Mammary epithelial cell (primary cell): ENCODE data around the gene FYN.

ENCODE experiments used
- CTCF ChIP-seq, 2 donors: IDR thresholded peaks in 1 of 2; conservative IDR thresholded peaks in 1 of 2; 2 replicates each; pipeline ENCODE4 v1.5.1; 2011 to 2012; ENCODE audit warnings: inconsistent platforms in 2 of 2, low read length in 2 of 2, mild to moderate bottlenecking in 2 of 2, control low read depth in 1 of 2, low read depth in 1 of 2; ENCODE audit not compliant: insufficient read depth in 1 of 2; ENCODE audit errors: extremely low read depth in 1 of 2
- EZH2 ChIP-seq: IDR thresholded peaks from 2 replicates; pipeline ENCODE4 v1.6.1; 2012; ENCODE audit warnings: low read length, inconsistent platforms, borderline replicate concordance

DNA sequence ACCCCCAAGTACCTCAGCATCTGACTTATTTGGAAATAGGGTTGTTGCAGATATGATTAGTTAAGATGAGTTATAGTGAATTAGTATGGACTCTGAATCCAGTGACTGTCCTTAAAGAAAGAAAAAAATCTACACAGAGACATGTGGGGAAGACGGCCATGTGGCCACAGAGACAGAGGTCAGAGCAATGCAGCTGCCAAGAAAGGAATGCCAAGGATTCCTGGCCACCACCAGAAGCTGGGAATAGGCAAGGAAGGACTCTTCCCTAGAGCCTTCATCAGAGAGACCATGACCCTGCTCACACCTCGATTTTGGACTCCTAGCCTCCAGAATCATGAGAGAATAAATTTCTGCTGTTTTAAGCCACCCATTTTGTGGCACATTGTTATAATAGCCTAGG is 81.8 kb downstream of the FYN start:
- TF ChIP-seq CTCF (conservative IDR thresholded peaks at IDR 0.05 in 1 of 2, IDR thresholded peaks at IDR 0.05 in 1 of 2; ENCODE audit: extremely low read depth in 1 of 2, insufficient read depth in 1 of 2, low read depth in 1 of 2, low read length in 2 of 2) (no peak), EZH2 (no peak)
